Naive thymus-derived CD4-positive, alpha-beta T cell (primary cell): ENCODE data around the gene RAB35. TPM values are rescaled to one million over a fixed set of nuclear protein-coding genes. Genes with fewer than 3 reads are reported as not detected.

Experiments used
- ATAC-seq: fragments of 150-1000 bp; cut with Tn5 transposase; 2 replicates; pipeline ENCODE4 v1.10.0; 2021; ENCODE audit warnings: mild to moderate bottlenecking, moderate library complexity
- CTCF ChIA-PET: fragments of 350-600 bp; sonication (Branson Sonifier 250); formaldehyde crosslinking; loops from one replicate; lab custom pipeline; 2021; ENCODE audit warnings: antibody characterized with exemption; lab: Charles Lee
- POLR2A ChIA-PET: fragments of 350-600 bp; sonication (Branson Sonifier 250); formaldehyde crosslinking; loops from one replicate; lab custom pipeline; 2021; ENCODE audit warnings: antibody characterized with exemption, inconsistent platforms; lab: Charles Lee
- DNase-seq, 9 donors: peaks; one replicate each; pipeline versions ENCODE4 v3.0.0 to v3.0.0-alpha.2; 2020 to 2022; ENCODE audit warnings: mixed read lengths in 1 of 9
- H3K27ac ChIP-seq: one replicate; pipeline ENCODE4 v1.7.0; 2013; ENCODE audit warnings: mild to moderate bottlenecking, low read depth, low read length, moderate library complexity
- H3K27me3 ChIP-seq, 2 donors: one replicate each; pipeline ENCODE4 v1.7.0; 2013; ENCODE audit warnings: low read length in 2 of 2, mild to moderate bottlenecking in 2 of 2, moderate library complexity in 2 of 2; ENCODE audit not compliant: control insufficient read depth in 2 of 2, insufficient read depth in 2 of 2
- H3K36me3 ChIP-seq, 3 experiments: 1 replicate in 2 of 3; 2 replicates in 1 of 3; pipeline ENCODE4 v1.7.0; 2013; ENCODE audit warnings: low read length in 3 of 3, mild to moderate bottlenecking in 3 of 3, moderate library complexity in 1 of 3; ENCODE audit not compliant: insufficient read depth in 3 of 3, control insufficient read depth in 2 of 3
- H3K4me1 ChIP-seq, 2 donors: one replicate each; pipeline ENCODE4 v1.7.0; 2013; ENCODE audit warnings: low read length in 2 of 2, mild to moderate bottlenecking in 2 of 2, moderate library complexity in 1 of 2; ENCODE audit not compliant: control insufficient read depth in 2 of 2, insufficient read depth in 2 of 2
- H3K4me3 ChIP-seq: 2 replicates; pipeline ENCODE4 v1.7.0; 2013; ENCODE audit warnings: mild to moderate bottlenecking, low read length
- H3K9me3 ChIP-seq, 3 experiments: 1 replicate in 2 of 3; 2 replicates in 1 of 3; pipeline ENCODE4 v1.7.0; 2013; ENCODE audit warnings: low read length in 3 of 3; ENCODE audit not compliant: control insufficient read depth in 2 of 3
- H3K27ac Mint-ChIP-seq, 9 donors: one replicate each; pipeline ENCODE4 v1.8.0; 2020 to 2022; ENCODE audit warnings: mixed read lengths in 9 of 9, mild to moderate bottlenecking in 8 of 9, moderate library complexity in 5 of 9, inconsistent platforms in 2 of 9
- H3K27me3 Mint-ChIP-seq, 5 donors: one replicate each; pipeline ENCODE4 v1.8.0; 2021 to 2022; ENCODE audit warnings: mixed read lengths in 5 of 5, mild to moderate bottlenecking in 1 of 5
- H3K36me3 Mint-ChIP-seq, 5 donors: one replicate each; pipeline ENCODE4 v1.8.0; 2020 to 2022; ENCODE audit warnings: mixed read lengths in 5 of 5, mild to moderate bottlenecking in 3 of 5, inconsistent platforms in 1 of 5
- H3K4me1 Mint-ChIP-seq, 7 donors: one replicate each; pipeline ENCODE4 v1.8.0; 2020 to 2022; ENCODE audit warnings: mixed read lengths in 7 of 7, mild to moderate bottlenecking in 3 of 7, inconsistent platforms in 1 of 7
- H3K4me3 Mint-ChIP-seq, 10 donors: one replicate each; pipeline ENCODE4 v1.8.0; 2020 to 2022; ENCODE audit warnings: mild to moderate bottlenecking in 10 of 10, mixed read lengths in 10 of 10, moderate library complexity in 6 of 10, inconsistent platforms in 2 of 10
- H3K9me3 Mint-ChIP-seq, 11 donors: one replicate each; pipeline ENCODE4 v1.8.0; 2020 to 2022; ENCODE audit warnings: mixed read lengths in 11 of 11, mild to moderate bottlenecking in 4 of 11, inconsistent platforms in 1 of 11, moderate library complexity in 1 of 11
- intact Hi-C, 2 donors: fragments of 100-400 bp; cut with micrococcal nuclease; formaldehyde crosslinking; loops; one replicate each; pipeline ENCODE4 v1.15.1; 2023
- polyA plus RNA-seq, 2 donors: library from polyadenylated mRNA; unstranded; fragments of 300-500 nt; fragmentation: Illumina TruSeq; gene quantifications; one replicate each; pipeline ENCODE4 v1.2.3, GENCODE V29; 2021
- total RNA-seq, 6 experiments: library from RNA in 5 of 6; stranded (reverse) in 5 of 6; gene quantifications; 1 replicate in 5 of 6; 2 replicates in 1 of 6; pipeline ENCODE4 v1.2.3 and lab custom pipeline; 2021 to 2026

RAB35 gene
- total and polyA plus RNA-seq, 7 experiments from 2014 or later, result 14.5 to 77.3 (median 53.1) TPM

DNA sequence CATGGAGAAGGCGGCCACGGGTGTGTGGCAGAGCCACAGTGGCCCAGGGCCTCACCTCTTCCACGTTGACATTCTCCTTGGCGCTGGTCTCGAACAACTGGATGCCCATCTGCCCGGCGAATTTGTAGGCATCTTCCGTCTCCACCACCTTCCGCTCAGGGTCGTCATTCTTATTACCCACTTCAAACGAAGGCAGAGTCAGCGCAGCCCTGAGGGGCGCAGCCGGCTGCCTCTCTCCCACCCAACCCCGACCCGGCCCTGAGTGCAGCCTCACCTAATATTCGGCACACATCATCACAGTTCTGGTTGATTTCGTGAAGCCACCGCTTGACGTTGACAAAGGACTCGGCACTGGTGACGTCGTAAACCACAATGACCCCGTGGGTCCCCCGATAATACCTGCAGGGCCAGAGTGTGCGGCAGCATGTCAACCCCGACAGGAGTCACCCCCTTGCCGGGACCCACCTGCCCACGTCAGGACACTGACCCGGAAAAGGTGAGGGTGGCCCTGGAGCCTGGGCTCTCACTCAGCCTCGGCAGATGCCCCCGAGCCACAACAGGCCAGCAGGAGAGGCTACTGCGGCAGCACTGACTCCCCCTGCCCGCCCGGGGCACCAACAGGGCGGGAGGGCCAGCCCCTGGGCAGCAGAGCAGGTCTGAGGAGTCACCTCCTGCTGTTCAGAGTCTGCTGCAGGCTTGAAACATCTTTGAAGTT lies 17.6 kb downstream of the RAB35 start:
- intact Hi-C loops, result no loop called here
- POLR2A ChIA-PET, result no interaction called here
- Histone ChIP-seq H3K4me3 (no peak overlapping the region), H3K36me3 (peaks cover 9 to 95% (median 12%) of the 10 kb centered on the region in 3 experiments), H3K9me3 (no peaks in the 10 kb centered on the region), H3K27me3 (no peaks in the 10 kb centered on the region), H3K27ac (no peak overlapping the region), H3K4me1 (peaks cover 0 to 12% of the 10 kb centered on the region in 2 donors)
- CTCF ChIA-PET, result no interaction called here
- no peaks in the 10 kb centered on the region for H3K27me3 Mint-ChIP-seq
- peaks cover 0 to 2% (median 0%) of the 10 kb centered on the region in 11 donors for H3K9me3 Mint-ChIP-seq
- no peak for DNase-seq
- H3K4me1 Mint-ChIP-seq, result peaks cover 9 to 25% (median 13%) of the 10 kb centered on the region in 7 donors
- peaks cover 0 to 6% (median 0%) of the 10 kb centered on the region in 5 donors for H3K36me3 Mint-ChIP-seq
- ATAC-seq, result no peak
- no peak overlapping the region for H3K27ac Mint-ChIP-seq
- H3K4me3 Mint-ChIP-seq, result no peak overlapping the region

DNA sequence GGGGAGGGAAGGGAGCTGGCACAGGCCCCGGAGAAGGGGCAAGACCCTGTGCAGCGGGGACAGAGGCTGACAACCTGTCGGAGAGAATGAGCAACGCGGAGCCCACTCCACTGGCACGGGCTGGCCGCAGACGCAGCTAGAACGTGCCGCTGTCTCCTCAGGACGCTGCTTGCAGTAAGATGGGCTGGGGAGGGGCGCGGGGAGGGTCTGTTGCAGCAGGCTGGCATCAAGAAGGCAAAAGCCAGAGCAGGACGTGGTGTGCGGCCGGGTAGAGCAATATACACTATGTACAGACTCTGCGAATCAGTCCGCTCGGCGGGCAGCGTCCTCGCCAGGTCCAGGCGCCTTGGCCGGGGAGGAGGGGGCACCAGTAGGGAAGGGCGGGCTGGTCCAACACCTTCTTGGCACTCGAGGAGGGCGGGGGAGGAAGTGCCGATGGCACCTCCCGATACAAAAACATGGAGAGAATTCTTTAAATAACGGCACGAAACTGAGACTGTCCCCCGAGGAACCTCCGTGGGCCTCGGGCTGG lies 19.8 kb downstream of the RAB35 start:
- Mint-ChIP-seq H3K36me3 (peaks cover 0 to 1% (median 0%) of the 10 kb centered on the region in 5 donors), H3K9me3 (peaks cover 0 to 3% (median 0%) of the 10 kb centered on the region in 11 donors), H3K27ac (peak overlapping the region in 2 of 9 donors; percentile 51), H3K4me1 (peaks cover 5 to 13% (median 9%) of the 10 kb centered on the region in 7 donors), H3K27me3 (no peaks in the 10 kb centered on the region), H3K4me3 (no peak overlapping the region)
- no peaks in the 10 kb centered on the region for H3K9me3 ChIP-seq
- H3K27ac ChIP-seq, result no peak overlapping the region
- no peaks in the 10 kb centered on the region for H3K27me3 ChIP-seq
- peaks cover 0 to 93% (median 0%) of the 10 kb centered on the region in 3 experiments for H3K36me3 ChIP-seq
- ChIA-PET CTCF (interaction anchor here (0.6 kb wide), 1 partner anchor 10 kb away, joined by 3 read pairs; no protein-coding TSS in a partner anchor), POLR2A (no interaction called here)
- H3K4me1 ChIP-seq, result peaks cover 0 to 9% of the 10 kb centered on the region in 2 donors
- no peak overlapping the region for H3K4me3 ChIP-seq
- intact Hi-C loops, result no loop called here
- DNase-seq, result no peak
- no peak for ATAC-seq

DNA sequence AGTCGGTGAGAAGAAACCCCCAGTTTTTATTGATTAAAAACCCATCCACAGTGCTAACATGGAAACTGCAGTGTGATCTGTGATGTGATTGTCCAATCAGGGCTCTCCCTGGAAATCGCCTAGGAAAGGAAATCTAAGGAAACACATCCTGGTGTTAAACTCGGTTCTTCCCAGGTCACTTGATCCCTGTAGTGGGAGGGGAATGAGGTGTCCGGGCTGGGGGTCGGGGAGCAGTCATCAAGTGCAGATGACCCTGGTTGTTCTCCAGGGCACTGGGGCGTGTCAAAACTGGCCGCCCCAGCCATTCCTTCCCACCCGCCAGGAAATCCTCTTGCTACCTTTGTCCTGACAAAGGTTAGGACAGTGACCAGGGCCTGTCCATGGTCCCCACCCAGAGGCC lies 20.8 kb downstream of the RAB35 start:
- DNase-seq, result no peak
- Mint-ChIP-seq H3K4me3 (no peak overlapping the region), H3K9me3 (peaks cover 0 to 3% (median 0%) of the 10 kb centered on the region in 11 donors), H3K27ac (peak overlapping the region in 1 of 9 donors; percentile 38), H3K4me1 (peaks cover 0 to 7% (median 3%) of the 10 kb centered on the region in 7 donors), H3K36me3 (peaks cover 0 to 7% (median 4%) of the 10 kb centered on the region in 5 donors), H3K27me3 (no peaks in the 10 kb centered on the region)
- H3K9me3 ChIP-seq, result no peaks in the 10 kb centered on the region
- H3K4me1 ChIP-seq, result no peaks in the 10 kb centered on the region
- no peak overlapping the region for H3K27ac ChIP-seq
- no peak for ATAC-seq
- ChIA-PET POLR2A (no interaction called here), CTCF (no interaction called here)
- intact Hi-C loops, result no loop called here
- H3K27me3 ChIP-seq, result no peaks in the 10 kb centered on the region
- no peak overlapping the region for H3K4me3 ChIP-seq
- H3K36me3 ChIP-seq, result peaks cover 0 to 90% (median 0%) of the 10 kb centered on the region in 3 experiments

DNA sequence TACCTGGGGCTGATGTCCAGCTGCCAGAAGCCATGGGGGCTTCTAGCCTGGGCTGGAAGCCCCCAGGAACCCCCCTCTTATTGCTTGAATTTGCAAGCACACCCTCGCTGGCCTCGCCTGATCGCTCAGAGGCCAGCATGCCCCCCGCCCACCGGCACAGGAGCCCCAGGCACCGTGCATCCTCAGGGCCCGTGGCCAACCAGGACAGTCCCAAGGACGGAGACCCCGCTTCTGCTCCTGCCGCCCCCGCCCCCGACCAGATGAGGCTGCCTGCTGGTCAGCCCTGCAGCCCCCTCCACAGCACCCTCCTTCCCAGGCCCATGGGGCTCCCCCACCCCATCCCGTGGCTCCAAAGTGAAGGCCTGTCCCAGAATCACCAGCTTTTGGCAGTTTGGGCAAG lies 21.2 kb downstream of the RAB35 start:
- CTCF ChIA-PET, result no interaction called here
- H3K27ac ChIP-seq, result no peak overlapping the region
- no peak overlapping the region for H3K4me3 Mint-ChIP-seq
- H3K4me3 ChIP-seq, result no peak overlapping the region
- ATAC-seq (no peak), DNase-seq (no peak)
- H3K9me3 Mint-ChIP-seq, result peaks cover 0 to 3% (median 0%) of the 10 kb centered on the region in 11 donors
- peaks cover 0 to 90% (median 0%) of the 10 kb centered on the region in 3 experiments for H3K36me3 ChIP-seq
- H3K4me1 Mint-ChIP-seq, result peaks cover 0 to 7% (median 2%) of the 10 kb centered on the region in 7 donors
- H3K4me1 ChIP-seq, result no peaks in the 10 kb centered on the region
- H3K27ac Mint-ChIP-seq, result peak overlapping the region in 1 of 9 donors; percentile 38
- peaks cover 0 to 7% (median 5%) of the 10 kb centered on the region in 5 donors for H3K36me3 Mint-ChIP-seq
- H3K27me3 ChIP-seq, result no peaks in the 10 kb centered on the region
- no peaks in the 10 kb centered on the region for H3K9me3 ChIP-seq
- intact Hi-C loops, result no loop called here
- POLR2A ChIA-PET, result no interaction called here
- no peaks in the 10 kb centered on the region for H3K27me3 Mint-ChIP-seq

DNA sequence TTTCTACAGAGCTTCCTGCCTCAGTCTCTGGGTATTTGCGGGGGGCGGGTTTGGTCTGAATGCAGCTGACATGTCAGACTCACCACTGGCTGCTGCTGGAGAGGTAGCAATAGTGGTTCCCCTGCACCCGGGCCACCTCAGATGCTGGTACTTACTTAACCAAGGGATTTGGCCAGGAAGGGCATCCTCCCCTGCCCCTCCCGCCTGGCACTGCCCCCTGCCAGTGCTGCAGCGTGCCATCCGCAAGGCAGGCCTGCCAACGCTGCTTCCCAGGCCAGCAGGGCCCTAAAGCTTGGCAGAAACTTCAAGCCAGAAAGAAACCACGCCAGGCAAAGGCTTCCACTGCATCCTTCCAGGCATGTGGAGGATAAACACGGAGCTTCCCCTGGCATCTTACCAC lies 22.1 kb downstream of the RAB35 start:
- intact Hi-C loops, result no loop called here
- no peaks in the 10 kb centered on the region for H3K27me3 ChIP-seq
- no peaks in the 10 kb centered on the region for H3K9me3 ChIP-seq
- ATAC-seq (no peak), DNase-seq (no peak)
- CTCF ChIA-PET, result no interaction called here
- no peak overlapping the region for H3K27ac ChIP-seq
- Mint-ChIP-seq H3K27ac (peak overlapping the region in 2 of 9 donors; percentile 19 to 25), H3K9me3 (peaks cover 0 to 3% (median 0%) of the 10 kb centered on the region in 11 donors), H3K4me3 (no peak overlapping the region), H3K4me1 (peaks cover 0 to 3% (median 0%) of the 10 kb centered on the region in 7 donors), H3K36me3 (peaks cover 0 to 7% (median 5%) of the 10 kb centered on the region in 5 donors), H3K27me3 (no peaks in the 10 kb centered on the region)
- peaks cover 0 to 90% (median 0%) of the 10 kb centered on the region in 3 experiments for H3K36me3 ChIP-seq
- H3K4me1 ChIP-seq, result no peaks in the 10 kb centered on the region
- POLR2A ChIA-PET, result interaction anchor here (1.0 to 1.3 kb wide), 2 partner anchors 17 to 105 kb away, joined by 3 read pairs; partner anchors contain the start of gene BICDL1
- H3K4me3 ChIP-seq, result no peak overlapping the region

DNA sequence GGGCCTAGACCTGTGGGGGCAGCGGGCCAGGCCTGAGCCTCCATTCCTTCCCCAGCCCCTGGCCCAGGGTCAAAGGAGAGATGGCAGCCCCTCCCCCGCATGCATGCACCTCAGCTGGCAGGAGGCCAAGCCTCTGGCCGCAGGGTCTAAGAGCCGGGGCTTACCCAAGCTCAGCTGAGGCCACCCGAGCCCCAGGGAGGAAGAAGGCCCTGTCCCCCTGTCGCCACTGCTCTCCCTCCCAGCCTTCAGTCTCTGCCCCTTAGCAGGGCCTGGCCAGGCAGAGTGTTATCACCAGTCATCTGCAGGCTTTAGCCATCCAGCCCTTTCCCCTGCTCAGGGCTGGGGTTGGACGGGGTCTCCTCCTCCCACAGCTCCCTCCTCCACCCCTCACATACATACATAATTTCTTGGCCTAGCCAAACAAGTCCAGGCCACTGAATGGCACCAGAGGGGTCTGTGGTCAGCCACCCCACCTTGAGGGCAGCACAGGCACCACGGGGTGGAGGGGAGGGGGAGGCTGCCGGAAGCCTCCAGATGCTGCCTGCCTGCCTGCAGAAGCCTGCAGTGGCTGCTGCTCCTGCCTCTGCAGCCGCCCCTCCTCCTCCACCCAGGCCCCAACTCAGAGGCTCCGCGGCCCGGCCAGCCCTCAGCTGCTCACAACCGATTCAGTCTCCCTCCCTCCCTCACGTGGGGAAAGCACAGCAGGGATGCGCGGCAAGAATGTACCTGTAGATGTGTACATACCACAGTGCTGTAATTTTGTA lies 22.8 kb downstream of the RAB35 start:
- ATAC-seq, result peak; percentile 6
- ChIA-PET CTCF (interaction anchor here (0.5 kb wide), 1 partner anchor 55 kb away, joined by 3 read pairs; no protein-coding TSS in a partner anchor), POLR2A (interaction anchor here (1.0 to 1.3 kb wide), 2 partner anchors 18 to 104 kb away, joined by 3 read pairs; partner anchors contain the start of gene BICDL1)
- intact Hi-C loops, result no loop called here
- no peaks in the 10 kb centered on the region for H3K4me1 ChIP-seq
- Mint-ChIP-seq H3K36me3 (peaks cover 0 to 9% (median 5%) of the 10 kb centered on the region in 5 donors), H3K27me3 (no peaks in the 10 kb centered on the region), H3K4me3 (no peak overlapping the region), H3K9me3 (peaks cover 0 to 2% (median 0%) of the 10 kb centered on the region in 11 donors), H3K27ac (peak overlapping the region in 3 of 9 donors; percentile 80 to 83 (median 81)), H3K4me1 (peaks cover 0 to 7% (median 5%) of the 10 kb centered on the region in 7 donors)
- no peak for DNase-seq
- H3K9me3 ChIP-seq, result no peaks in the 10 kb centered on the region
- no peak overlapping the region for H3K4me3 ChIP-seq
- no peaks in the 10 kb centered on the region for H3K27me3 ChIP-seq
- H3K27ac ChIP-seq, result no peak overlapping the region
- peaks cover 0 to 82% (median 0%) of the 10 kb centered on the region in 3 experiments for H3K36me3 ChIP-seq
